Measurements from ENCODE around the gene LRRC26.

Gene LRRC26

GRCh38 chr9:137188490-137189296, 18.8 kb upstream of the LRRC26 start, which contains the start of the genes ANAPC2 and SSNA1:
ANAPC2 (minus strand) TSS chr9:137188560; CDS start chr9:137188532, 28 bp downstream.
SSNA1 (plus strand) TSS chr9:137188676; CDS start chr9:137188727, 51 bp downstream.
- TF ChIP-seq TAF1 (IDR thresholded peaks at IDR 0.05; ENCODE audit: borderline replicate concordance, low read depth, low read length) (peak; percentile 78), POLR2AphosphoS5 (IDR thresholded peaks at IDR 0.05; ENCODE audit: low read depth, low read length) (peak; percentile 80), POLR2A (IDR thresholded peaks at IDR 0.05; ENCODE audit: low read depth, low read length) (peak; percentile 90)
- DNase-seq (ENCODE audit: insufficient read length) (peak; percentile 91), FAIRE-seq (peak; percentile 100)

GRCh38 chr9:137188086-137188489, 18.2 kb upstream of the LRRC26 start:
- DNase-seq (ENCODE audit: insufficient read length) (no peak), FAIRE-seq (no peak)
- TF ChIP-seq POLR2A (IDR thresholded peaks at IDR 0.05; ENCODE audit: low read depth, low read length), result no peak
- no peak for TF ChIP-seq POLR2AphosphoS5 (IDR thresholded peaks at IDR 0.05; ENCODE audit: low read depth, low read length)

GRCh38 chr9:137187386-137187785, 17.5 kb upstream of the LRRC26 start:
- TF ChIP-seq POLR2A (IDR thresholded peaks at IDR 0.05; ENCODE audit: low read depth, low read length) (no peak), POLR2AphosphoS5 (IDR thresholded peaks at IDR 0.05; ENCODE audit: low read depth, low read length) (no peak), TAF1 (IDR thresholded peaks at IDR 0.05; ENCODE audit: borderline replicate concordance, low read depth, low read length) (no peak)
- no peak for DNase-seq (ENCODE audit: insufficient read length)
- FAIRE-seq, result peak; percentile 21

- no peak for FAIRE-seq
- DNase-seq (ENCODE audit: insufficient read length), result no peak
- TF ChIP-seq POLR2A (IDR thresholded peaks at IDR 0.05; ENCODE audit: low read depth, low read length), result no peak
- TF ChIP-seq TAF1 (IDR thresholded peaks at IDR 0.05; ENCODE audit: borderline replicate concordance, low read depth, low read length), result no peak
- TF ChIP-seq POLR2AphosphoS5 (IDR thresholded peaks at IDR 0.05; ENCODE audit: low read depth, low read length), result no peak
Observed at GRCh38 chr9:137186385-137186784, 16.5 kb upstream of the LRRC26 start.

- FAIRE-seq (no peak), DNase-seq (ENCODE audit: insufficient read length) (no peak)
- TF ChIP-seq POLR2A (IDR thresholded peaks at IDR 0.05; ENCODE audit: low read depth, low read length) (no peak), POLR2AphosphoS5 (IDR thresholded peaks at IDR 0.05; ENCODE audit: low read depth, low read length) (no peak), TAF1 (IDR thresholded peaks at IDR 0.05; ENCODE audit: borderline replicate concordance, low read depth, low read length) (no peak)
Observed at GRCh38 chr9:137185921-137186320, 16.1 kb upstream of the LRRC26 start.

GRCh38 chr9:137184881-137185660, 15.2 kb upstream of the LRRC26 start:
- FAIRE-seq, result no peak
- TF ChIP-seq POLR2AphosphoS5 (IDR thresholded peaks at IDR 0.05; ENCODE audit: low read depth, low read length), result no peak
- no peak for TF ChIP-seq TAF1 (IDR thresholded peaks at IDR 0.05; ENCODE audit: borderline replicate concordance, low read depth, low read length)
- DNase-seq (ENCODE audit: insufficient read length), result no peak

- FAIRE-seq, result no peak
- TF ChIP-seq TAF1 (IDR thresholded peaks at IDR 0.05; ENCODE audit: borderline replicate concordance, low read depth, low read length), result no peak
Observed at GRCh38 chr9:137183980-137184595, 14.2 kb upstream of the LRRC26 start.

GRCh38 chr9:137182836-137183235, 13.0 kb upstream of the LRRC26 start:
- FAIRE-seq, result no peak
- no peak for DNase-seq (ENCODE audit: insufficient read length)
- TF ChIP-seq POLR2AphosphoS5 (IDR thresholded peaks at IDR 0.05; ENCODE audit: low read depth, low read length) (no peak), TAF1 (IDR thresholded peaks at IDR 0.05; ENCODE audit: borderline replicate concordance, low read depth, low read length) (no peak), POLR2A (IDR thresholded peaks at IDR 0.05; ENCODE audit: low read depth, low read length) (no peak)

More at GRCh38 chr9:137183980-137184595, 14.2 kb upstream of the LRRC26 start:
- no peak for DNase-seq (ENCODE audit: insufficient read length)

GRCh38 chr9:137181680-137182079, 11.8 kb upstream of the LRRC26 start:
- FAIRE-seq (no peak), DNase-seq (ENCODE audit: insufficient read length) (no peak)
- TF ChIP-seq TAF1 (IDR thresholded peaks at IDR 0.05; ENCODE audit: borderline replicate concordance, low read depth, low read length), result no peak
- no peak for TF ChIP-seq POLR2A (IDR thresholded peaks at IDR 0.05; ENCODE audit: low read depth, low read length)
- TF ChIP-seq POLR2AphosphoS5 (IDR thresholded peaks at IDR 0.05; ENCODE audit: low read depth, low read length), result no peak

- no peak for TF ChIP-seq TAF1 (IDR thresholded peaks at IDR 0.05; ENCODE audit: borderline replicate concordance, low read depth, low read length)
- TF ChIP-seq POLR2AphosphoS5 (IDR thresholded peaks at IDR 0.05; ENCODE audit: low read depth, low read length), result no peak
- no peak for TF ChIP-seq POLR2A (IDR thresholded peaks at IDR 0.05; ENCODE audit: low read depth, low read length)
- FAIRE-seq, result no peak
- no peak for DNase-seq (ENCODE audit: insufficient read length)
Observed at GRCh38 chr9:137180491-137180890, 10.6 kb upstream of the LRRC26 start.

- no peak for DNase-seq (ENCODE audit: insufficient read length)
- TF ChIP-seq TAF1 (IDR thresholded peaks at IDR 0.05; ENCODE audit: borderline replicate concordance, low read depth, low read length), result no peak
- no peak for TF ChIP-seq POLR2A (IDR thresholded peaks at IDR 0.05; ENCODE audit: low read depth, low read length)
- FAIRE-seq, result no peak
Observed at GRCh38 chr9:137179761-137180160, 9.9 kb upstream of the LRRC26 start.
